HG03354 (cell line): ENCODE results near the gene RFX7.
A peak's percentile ranks its signal among the peaks of the same experiment; 100 is the strongest.

Source experiments
- ATAC-seq: cut with Tn5 transposase; IDR thresholded peaks from one replicate; pipeline ENCODE4 v1.9.1; 2021; ENCODE audit warnings: mild to moderate bottlenecking; ENCODE audit not compliant: unreplicated experiment, poor library complexity, severe bottlenecking

Gene RFX7

GRCh38 chr15:56244811-56245576 is 1.3 kb upstream of the RFX7 start:
- ATAC-seq = no peak

- ATAC-seq = peak; percentile 7
These were observed 545 bp upstream of the RFX7 start for GRCh38 chr15:56244038-56244810.

- ATAC-seq = no peak
These were observed 1.0 kb downstream of the RFX7 start for GRCh38 chr15:56242576-56243162.

- ATAC-seq = no peak
These were observed 2.1 kb downstream of the RFX7 start for GRCh38 chr15:56241374-56242105.

GRCh38 chr15:56240390-56240789 is 3.3 kb downstream of the RFX7 start:
- ATAC-seq = no peak

GRCh38 chr15:56236197-56236596 is 7.5 kb downstream of the RFX7 start:
- ATAC-seq = no peak

GRCh38 chr15:56234804-56235203 is 8.9 kb downstream of the RFX7 start:
- ATAC-seq = no peak

- ATAC-seq = no peak
These were observed 10.1 kb downstream of the RFX7 start for GRCh38 chr15:56233549-56233948.

GRCh38 chr15:56232058-56232457 is 11.6 kb downstream of the RFX7 start:
- no peak for ATAC-seq

- no peak for ATAC-seq
These were observed 14.8 kb downstream of the RFX7 start for GRCh38 chr15:56228854-56229253.

- ATAC-seq = no peak
These were observed 15.3 kb downstream of the RFX7 start for GRCh38 chr15:56228352-56228751.

GRCh38 chr15:56227780-56228179 is 15.9 kb downstream of the RFX7 start:
- no peak for ATAC-seq

- ATAC-seq = no peak
These were observed 16.4 kb downstream of the RFX7 start for GRCh38 chr15:56227306-56227705.

- ATAC-seq = no peak
These were observed 18.2 kb downstream of the RFX7 start for GRCh38 chr15:56225520-56225919.

- ATAC-seq = no peak
These were observed 21.4 kb downstream of the RFX7 start for GRCh38 chr15:56222302-56222701.

- ATAC-seq = no peak
These were observed 26.3 kb downstream of the RFX7 start for GRCh38 chr15:56217341-56217740.

- ATAC-seq = no peak
These were observed 27.9 kb downstream of the RFX7 start for GRCh38 chr15:56215769-56216168.

- ATAC-seq = no peak
These were observed 31.6 kb downstream of the RFX7 start for GRCh38 chr15:56211960-56212550.

- ATAC-seq = no peak
These were observed 32.6 kb downstream of the RFX7 start for GRCh38 chr15:56211064-56211463.

GRCh38 chr15:56208641-56209155 is 35.0 kb downstream of the RFX7 start:
- no peak for ATAC-seq
